ENCODE data around the gene CD79A.

- TF ChIP-seq POLR2A (IDR thresholded peaks at IDR 0.05) (no peak), EP300 (IDR thresholded peaks at IDR 0.05; ENCODE audit: low read depth) (no peak)
Measured at GRCh38 chr19:41883463-41883820, 6.4 kb downstream of the CD79A start.
